K562 (cell line): ENCODE results near the gene RCSD1. TPM values are rescaled to one million over a fixed set of nuclear protein-coding genes. Genes with fewer than 3 reads are reported as not detected.

Experiments used
- ARNT ChIP-seq, 2 experiments: fragments of 450-650 bp; IDR thresholded peaks; 2 replicates each; pipeline ENCODE4 v1.6.1; 2016; ENCODE audit warnings: mild to moderate bottlenecking in 1 of 2
- ASH1L ChIP-seq: fragments of 450-650 bp; IDR thresholded peaks from 2 replicates; pipeline ENCODE4 v1.6.1; 2018; ENCODE audit warnings: borderline replicate concordance, mild to moderate bottlenecking, low read depth; ENCODE audit not compliant: partially characterized antibody
- BHLHE40 ChIP-seq: IDR thresholded peaks from 2 replicates; pipeline ENCODE4 v1.6.1; 2011; ENCODE audit warnings: low read length, improper control_type of control experiment
- CBFB ChIP-seq: sonication (generic); formaldehyde crosslinking; IDR thresholded peaks from 2 replicates; pipeline ENCODE4 v1.4.0; 2020; ENCODE audit warnings: mild to moderate bottlenecking, missing genetic modification reagents
- CREB3 ChIP-seq: fragments of 450-650 bp; conservative IDR thresholded peaks from 2 replicates; pipeline ENCODE4 v1.6.1; 2016; ENCODE audit warnings: missing genetic modification characterization, low read depth, mild to moderate bottlenecking, missing compliant biosample characterization, moderate library complexity
- FOXA3 ChIP-seq, 2 experiments: fragments of 450-650 bp in 1 of 2; sonication (generic) in 1 of 2; formaldehyde crosslinking; IDR thresholded peaks in 1 of 2; conservative IDR thresholded peaks in 1 of 2; 2 replicates each; pipeline versions ENCODE4 v1.4.0 to v1.8.0; 2020 to 2022; ENCODE audit warnings: mild to moderate bottlenecking in 2 of 2, missing genetic modification reagents in 1 of 2
- GABPB2 ChIP-seq: fragments of 250-450 bp; sonication (Bioruptor Pico); conservative IDR thresholded peaks from 2 replicates; pipeline ENCODE4 v1.5.1; 2021; ENCODE audit warnings: mild to moderate bottlenecking
- GATAD2B ChIP-seq: fragments of 450-650 bp; IDR thresholded peaks from 2 replicates; pipeline ENCODE4 v1.6.1; 2017; ENCODE audit warnings: mild to moderate bottlenecking, borderline replicate concordance
- GTF2A2 ChIP-seq: IDR thresholded peaks from 2 replicates; pipeline ENCODE4 v1.6.1; 2016; ENCODE audit warnings: mild to moderate bottlenecking, missing genetic modification characterization, missing compliant biosample characterization
- GTF3C2 ChIP-seq: IDR thresholded peaks from 3 replicates; pipeline ENCODE4 v1.6.1; 2011; ENCODE audit warnings: borderline replicate concordance, mild to moderate bottlenecking, moderate library complexity; ENCODE audit not compliant: insufficient read length; ENCODE audit errors: extremely low read depth
- HES1 ChIP-seq: fragments of 450-650 bp; IDR thresholded peaks from 2 replicates; pipeline ENCODE4 v1.6.1; 2016; ENCODE audit warnings: low read depth, mild to moderate bottlenecking, moderate library complexity
- HNRNPK ChIP-seq: fragments of 200-400 bp; formaldehyde crosslinking; IDR thresholded peaks from one replicate; pipeline ENCODE4 v1.6.1; 2018; ENCODE audit warnings: mild to moderate bottlenecking, low read depth, low read length; ENCODE audit not compliant: poor library complexity, severe bottlenecking
- KDM4B ChIP-seq, 2 experiments: fragments of 450-650 bp in 1 of 2; sonication (generic) in 1 of 2; IDR thresholded peaks; 2 replicates each; pipeline ENCODE4 v1.6.1; 2016 to 2017; ENCODE audit warnings: borderline replicate concordance in 2 of 2, antibody characterized with exemption in 1 of 2, low read depth in 1 of 2, mild to moderate bottlenecking in 1 of 2
- KLF16 ChIP-seq: IDR thresholded peaks from 2 replicates; pipeline ENCODE4 v1.6.1; 2016; ENCODE audit warnings: antibody characterized with exemption
- MCM5 ChIP-seq: fragments of 450-650 bp; IDR thresholded peaks from 2 replicates; pipeline ENCODE4 v1.6.1; 2016; ENCODE audit warnings: low read depth
- MIER1 ChIP-seq: fragments of 450-650 bp; IDR thresholded peaks from 2 replicates; pipeline ENCODE4 v1.6.1; 2016; ENCODE audit warnings: antibody characterized with exemption, mild to moderate bottlenecking, low read depth
- MNT ChIP-seq, 2 experiments: fragments of 450-650 bp; conservative IDR thresholded peaks; 2 replicates each; pipeline ENCODE4 v1.6.1; 2017; ENCODE audit warnings: mild to moderate bottlenecking in 2 of 2, moderate library complexity in 2 of 2
- PHB2 ChIP-seq: fragments of 450-650 bp; IDR thresholded peaks from 2 replicates; pipeline ENCODE4 v1.6.1; 2017; ENCODE audit warnings: low read depth
- PTRF ChIP-seq: fragments of 450-650 bp; IDR thresholded peaks from 2 replicates; pipeline ENCODE4 v1.6.1; 2016; ENCODE audit warnings: mild to moderate bottlenecking, missing genetic modification characterization, missing compliant biosample characterization
- ZNF12 ChIP-seq: sonication (generic); formaldehyde crosslinking; IDR thresholded peaks from 2 replicates; pipeline ENCODE4 v1.4.0; 2020; ENCODE audit warnings: mild to moderate bottlenecking, missing genetic modification reagents
- ZNF766 ChIP-seq: fragments of 200-800 bp; sonication (Bioruptor generic); conservative IDR thresholded peaks from 2 replicates; pipeline ENCODE4 v1.6.1; 2016; ENCODE audit warnings: missing genetic modification characterization, missing compliant biosample characterization
- ZZZ3 ChIP-seq: fragments of 450-650 bp; IDR thresholded peaks from 2 replicates; pipeline ENCODE4 v1.6.1; 2016; ENCODE audit warnings: antibody characterized with exemption, mild to moderate bottlenecking, moderate library complexity
- polyA plus RNA-seq, 8 experiments: library from polyadenylated mRNA; depleted of rRNA in 4 of 8; stranded (reverse) in 5 of 8; unstranded in 3 of 8; fragments of >200 nt; fragmentation: Nextera tagmentation in 2 of 8; fragmentation: Illumina TruSeq in 1 of 8; extraction: Ambion mirVana in 2 of 8; extraction: Trizol in 1 of 8; gene quantifications; 2 replicates each; pipeline versions ENCODE4 v1.2.1 to v1.2.3, GENCODE V29; 2011 to 2014; ENCODE audit warnings: inconsistent platforms in 1 of 8, missing spikeins in 1 of 8
- total RNA-seq, 7 experiments: library from RNA; depleted of rRNA in 6 of 7; stranded (reverse); fragments of >200 nt in 6 of 7; fragmentation: Illumina TruSeq in 2 of 7; extraction: Trizol in 2 of 7; gene quantifications; 2 replicates each; pipeline versions ENCODE4 v1.2.1 to v1.2.3, GENCODE V29; 2011 to 2021; ENCODE audit warnings: low replicate concordance in 1 of 7

Gene RCSD1
- total and polyA plus RNA-seq, 9 of the 15 experiments (the other 6 are each of a cell fraction or from before 2014, with no cell fraction given) = 7.8 to 69.8 (median 45.3) TPM

GRCh38 chr1:167627865-167628641 is 2.0 kb upstream of the RCSD1 start (continued):
- no peak for TF ChIP-seq GTF2A2 (tag)
- peak; percentile 72 for TF ChIP-seq CREB3 (tag)
- TF ChIP-seq ASH1L = peak; percentile 29
- no peak for TF ChIP-seq GTF3C2
- TF ChIP-seq MIER1 = 0 out of 2 replicates have a peak, but pooled peaks have one; percentile 38
- peak; percentile 100 for TF ChIP-seq FOXA3 (CRISPR knock-in tag; conservative IDR thresholded peaks at IDR 0.05 in 1 of 2, IDR thresholded peaks at IDR 0.05 in 1 of 2)
- TF ChIP-seq ARNT (IDR thresholded peaks at IDR 0.05) = peak; percentile 70 to 86; a peak in 3 of 4 replicates
- TF ChIP-seq HES1 = peak; percentile 93
- TF ChIP-seq KDM4B (IDR thresholded peaks at IDR 0.05; ENCODE audit: borderline replicate concordance in 2 of 2, low read depth in 1 of 2) = peak in 1 of 2 experiments; percentile 72; a peak in 1 of 4 replicates
- peak; percentile 93 for TF ChIP-seq ZNF766 (CRISPR knock-in tag)
- TF ChIP-seq HNRNPK = no peak
- TF ChIP-seq CBFB (CRISPR knock-in tag) = peak; percentile 98
- TF ChIP-seq MCM5 = no peak
- peak; percentile 77 to 87 for TF ChIP-seq MNT (conservative IDR thresholded peaks at IDR 0.05)
- TF ChIP-seq ZNF12 = peak; percentile 20; the same call in 1 of the 2 replicates
- peak; percentile 84 for TF ChIP-seq PHB2
- TF ChIP-seq ZZZ3 = no peak
- peak; percentile 90 for TF ChIP-seq KLF16
- TF ChIP-seq BHLHE40 = peak; percentile 59
- no peak for TF ChIP-seq GABPB2
- peak; percentile 81; the same call in 1 of the 2 replicates for TF ChIP-seq GATAD2B
- TF ChIP-seq PTRF = no peak
